GM15510 (cell line): ENCODE measurements around the gene MRPS14.

Source experiments
- POLR2A ChIP-seq: IDR thresholded peaks from 3 replicates; pipeline ENCODE4 v1.6.1; 2011; ENCODE audit warnings: borderline replicate concordance; ENCODE audit not compliant: insufficient read length; ENCODE audit errors: extremely low read depth

Gene MRPS14

GRCh38 chr1:174971902-174972301, 51.3 kb downstream of the MRPS14 start:
- TF ChIP-seq POLR2A = no peak

GRCh38 chr1:174971466-174971865, 51.8 kb downstream of the MRPS14 start:
- no peak for TF ChIP-seq POLR2A

GRCh38 chr1:174969977-174970376, 53.2 kb downstream of the MRPS14 start:
- TF ChIP-seq POLR2A = no peak

- TF ChIP-seq POLR2A = no peak
These were observed 54.4 kb downstream of the MRPS14 start for GRCh38 chr1:174968750-174969244.

- TF ChIP-seq POLR2A = no peak
These were observed 55.1 kb downstream of the MRPS14 start for GRCh38 chr1:174967845-174968705.

- TF ChIP-seq POLR2A = no peak
These were observed 57.1 kb downstream of the MRPS14 start for GRCh38 chr1:174966008-174966572.

- TF ChIP-seq POLR2A = no peak
These were observed 57.7 kb downstream of the MRPS14 start for GRCh38 chr1:174965362-174966007.

- no peak for TF ChIP-seq POLR2A
These were observed 58.3 kb downstream of the MRPS14 start for GRCh38 chr1:174964972-174965361.

GRCh38 chr1:174964261-174964971, 58.8 kb downstream of the MRPS14 start:
- no peak for TF ChIP-seq POLR2A

- TF ChIP-seq POLR2A = no peak
These were observed 59.6 kb downstream of the MRPS14 start for GRCh38 chr1:174963529-174964125.
